Hepatocyte (in vitro differentiated cells): ENCODE measurements around the gene NKAPL.

ENCODE experiments used
- CTCF ChIP-seq: fragments of 200-600 bp; sonication (generic); IDR thresholded peaks from 2 replicates; pipeline ENCODE4 v1.5.1; 2016; ENCODE audit warnings: antibody characterized with exemption, mild to moderate bottlenecking; ENCODE audit not compliant: poor library complexity
- EZH2phosphoT487 ChIP-seq: fragments of 200-600 bp; sonication (generic); IDR thresholded peaks from one replicate; pipeline ENCODE4 v1.6.1; 2018; ENCODE audit warnings: antibody characterized with exemption, mild to moderate bottlenecking, low read depth, moderate library complexity; ENCODE audit not compliant: unreplicated experiment, severe bottlenecking

- TF ChIP-seq EZH2phosphoT487 (no peak), CTCF (no peak)
These were observed 44.5 kb downstream of the NKAPL start for GRCh38 chr6:28303570-28303969.
